HEK293 (cell line): Measurements from ENCODE around the gene CMC4.

ENCODE experiments used
- AEBP2 ChIP-seq: fragments of 450-650 bp; formaldehyde crosslinking; IDR thresholded peaks from 2 replicates; pipeline ENCODE4 v1.5.1; 2016; ENCODE audit warnings: missing biosample characterization, missing genetic modification characterization, borderline replicate concordance
- GLIS1 ChIP-seq: fragments of 450-650 bp; formaldehyde crosslinking; IDR thresholded peaks from 2 replicates; pipeline ENCODE4 v1.5.1; 2016; ENCODE audit warnings: missing biosample characterization, missing genetic modification characterization
- KLF17 ChIP-seq: fragments of 450-650 bp; formaldehyde crosslinking; IDR thresholded peaks from 2 replicates; pipeline ENCODE4 v1.5.1; 2016; ENCODE audit warnings: missing biosample characterization, missing genetic modification characterization
- MYNN ChIP-seq: fragments of 450-650 bp; formaldehyde crosslinking; IDR thresholded peaks from 2 replicates; pipeline ENCODE4 v1.5.1; 2016; ENCODE audit warnings: missing biosample characterization, missing genetic modification characterization, borderline replicate concordance
- MZF1 ChIP-seq: fragments of 450-650 bp; formaldehyde crosslinking; IDR thresholded peaks from 2 replicates; pipeline ENCODE4 v1.5.1; 2017; ENCODE audit warnings: missing biosample characterization, missing genetic modification characterization, borderline replicate concordance
- PBX3 ChIP-seq: sonication (generic); formaldehyde crosslinking; IDR thresholded peaks from 2 replicates; pipeline ENCODE4 v1.8.1; 2022; ENCODE audit warnings: mild to moderate bottlenecking, moderate library complexity, missing genetic modification reagents
- SCRT2 ChIP-seq: fragments of 450-650 bp; formaldehyde crosslinking; IDR thresholded peaks from 2 replicates; pipeline ENCODE4 v1.5.1; 2016; ENCODE audit warnings: missing biosample characterization, missing genetic modification characterization
- SP3 ChIP-seq: fragments of 450-650 bp; formaldehyde crosslinking; IDR thresholded peaks from 2 replicates; pipeline ENCODE4 v1.5.1; 2016; ENCODE audit warnings: missing biosample characterization, missing genetic modification characterization
- TCF7L2 ChIP-seq: IDR thresholded peaks from 2 replicates; pipeline ENCODE4 v1.6.1; 2011; ENCODE audit warnings: low read depth, mild to moderate bottlenecking, inconsistent platforms, low read length, moderate library complexity, borderline replicate concordance
- ZBTB20 ChIP-seq: fragments of 450-650 bp; formaldehyde crosslinking; IDR thresholded peaks from 2 replicates; pipeline ENCODE4 v1.5.1; 2016; ENCODE audit warnings: missing biosample characterization, missing genetic modification characterization
- ZBTB21 ChIP-seq: fragments of 450-650 bp; formaldehyde crosslinking; IDR thresholded peaks from 2 replicates; pipeline ENCODE4 v1.5.1; 2017; ENCODE audit warnings: missing biosample characterization, missing genetic modification characterization
- ZBTB8A ChIP-seq: fragments of 450-650 bp; formaldehyde crosslinking; IDR thresholded peaks from 2 replicates; pipeline ENCODE4 v1.5.1; 2016; ENCODE audit warnings: missing biosample characterization, missing genetic modification characterization
- ZFP3 ChIP-seq: fragments of 450-650 bp; formaldehyde crosslinking; IDR thresholded peaks from 2 replicates; pipeline ENCODE4 v1.5.1; 2016; ENCODE audit warnings: low read depth, missing biosample characterization, missing genetic modification characterization
- ZNF114 ChIP-seq: fragments of 450-650 bp; formaldehyde crosslinking; IDR thresholded peaks from 2 replicates; pipeline ENCODE4 v1.5.0; 2017; ENCODE audit warnings: missing biosample characterization, missing genetic modification characterization
- ZNF184 ChIP-seq: fragments of 450-650 bp; IDR thresholded peaks from 2 replicates; pipeline ENCODE4 v1.5.1; 2018; ENCODE audit warnings: missing biosample characterization, mild to moderate bottlenecking, missing genetic modification characterization
- ZNF2 ChIP-seq: fragments of 450-650 bp; formaldehyde crosslinking; IDR thresholded peaks from 2 replicates; pipeline ENCODE4 v1.5.1; 2016; ENCODE audit warnings: missing biosample characterization, missing genetic modification characterization
- ZNF214 ChIP-seq: fragments of 450-650 bp; formaldehyde crosslinking; IDR thresholded peaks from 2 replicates; pipeline ENCODE4 v1.5.1; 2017; ENCODE audit warnings: missing biosample characterization, mild to moderate bottlenecking, missing genetic modification characterization, borderline replicate concordance
- ZNF223 ChIP-seq: fragments of 450-650 bp; formaldehyde crosslinking; IDR thresholded peaks from 2 replicates; pipeline ENCODE4 v1.5.1; 2016; ENCODE audit warnings: missing biosample characterization, missing genetic modification characterization
- ZNF23 ChIP-seq: fragments of 450-650 bp; formaldehyde crosslinking; IDR thresholded peaks from 2 replicates; pipeline ENCODE4 v1.5.1; 2016; ENCODE audit warnings: missing biosample characterization, missing genetic modification characterization, borderline replicate concordance
- ZNF248 ChIP-seq: fragments of 450-650 bp; formaldehyde crosslinking; IDR thresholded peaks from 2 replicates; pipeline ENCODE4 v1.5.1; 2017; ENCODE audit warnings: missing biosample characterization, missing genetic modification characterization
- ZNF311 ChIP-seq: fragments of 450-650 bp; formaldehyde crosslinking; IDR thresholded peaks from 2 replicates; pipeline ENCODE4 v1.5.1; 2017; ENCODE audit warnings: missing biosample characterization, missing genetic modification characterization, borderline replicate concordance
- ZNF354C ChIP-seq: fragments of 450-650 bp; formaldehyde crosslinking; IDR thresholded peaks from 2 replicates; pipeline ENCODE4 v1.5.1; 2016; ENCODE audit warnings: missing biosample characterization, missing genetic modification characterization, low read depth, borderline replicate concordance
- ZNF433 ChIP-seq: fragments of 450-650 bp; formaldehyde crosslinking; IDR thresholded peaks from 2 replicates; pipeline ENCODE4 v1.5.1; 2016; ENCODE audit warnings: missing biosample characterization, missing genetic modification characterization, low read depth
- ZNF530 ChIP-seq: fragments of 450-650 bp; formaldehyde crosslinking; IDR thresholded peaks from 2 replicates; pipeline ENCODE4 v1.5.1; 2016; ENCODE audit warnings: low read depth, missing biosample characterization, missing genetic modification characterization
- ZNF585B ChIP-seq: fragments of 450-650 bp; formaldehyde crosslinking; IDR thresholded peaks from 2 replicates; pipeline ENCODE4 v1.5.1; 2016; ENCODE audit warnings: missing biosample characterization, missing genetic modification characterization
- ZNF596 ChIP-seq: fragments of 450-650 bp; IDR thresholded peaks from 2 replicates; pipeline ENCODE4 v1.5.0; 2018; ENCODE audit warnings: missing biosample characterization, mild to moderate bottlenecking, missing genetic modification characterization, moderate library complexity
- ZNF600 ChIP-seq: fragments of 450-650 bp; formaldehyde crosslinking; IDR thresholded peaks from 2 replicates; pipeline ENCODE4 v1.5.1; 2016; ENCODE audit warnings: missing biosample characterization, missing genetic modification characterization
- ZNF610 ChIP-seq: fragments of 450-650 bp; formaldehyde crosslinking; IDR thresholded peaks from 2 replicates; pipeline ENCODE4 v1.5.1; 2016; ENCODE audit warnings: missing biosample characterization, missing genetic modification characterization, borderline replicate concordance
- ZNF623 ChIP-seq: fragments of 450-650 bp; formaldehyde crosslinking; IDR thresholded peaks from 2 replicates; pipeline ENCODE4 v1.5.1; 2016; ENCODE audit warnings: missing biosample characterization, missing genetic modification characterization
- ZNF626 ChIP-seq: fragments of 450-650 bp; sonication (Bioruptor Pico); formaldehyde crosslinking; IDR thresholded peaks from 2 replicates; pipeline ENCODE4 v1.5.1; 2018; ENCODE audit warnings: missing biosample characterization, missing genetic modification characterization, inconsistent platforms
- ZNF629 ChIP-seq: fragments of 450-650 bp; formaldehyde crosslinking; IDR thresholded peaks from 2 replicates; pipeline ENCODE4 v1.5.1; 2017; ENCODE audit warnings: missing biosample characterization, missing genetic modification characterization
- ZNF654 ChIP-seq: fragments of 450-650 bp; formaldehyde crosslinking; IDR thresholded peaks from 2 replicates; pipeline ENCODE4 v1.5.1; 2016; ENCODE audit warnings: low read depth, missing biosample characterization, missing genetic modification characterization
- ZNF658 ChIP-seq: fragments of 450-650 bp; formaldehyde crosslinking; IDR thresholded peaks from 2 replicates; pipeline ENCODE4; 2016; ENCODE audit warnings: missing biosample characterization, missing genetic modification characterization
- ZNF692 ChIP-seq: fragments of 450-650 bp; formaldehyde crosslinking; IDR thresholded peaks from 2 replicates; pipeline ENCODE4 v1.5.1; 2016; ENCODE audit warnings: missing biosample characterization, missing genetic modification characterization
- ZNF830 ChIP-seq: fragments of 450-650 bp; IDR thresholded peaks from 2 replicates; pipeline ENCODE4 v1.5.0; 2018; ENCODE audit warnings: missing biosample characterization, missing genetic modification characterization, low read depth, mild to moderate bottlenecking, moderate library complexity
- ZSCAN16 ChIP-seq: fragments of 450-650 bp; formaldehyde crosslinking; IDR thresholded peaks from 2 replicates; pipeline ENCODE4 v1.5.1; 2016; ENCODE audit warnings: missing biosample characterization, missing genetic modification characterization
- ZXDB ChIP-seq: fragments of 450-650 bp; formaldehyde crosslinking; IDR thresholded peaks from 2 replicates; pipeline ENCODE4 v1.5.1; 2016; ENCODE audit warnings: missing biosample characterization, missing genetic modification characterization

CMC4 gene

GRCh38 chrX:155056877-155057792 lies 13.8 kb downstream of the CMC4 start (continued):
- TF ChIP-seq ZNF626 (tag by site-specific recombination), result no peak
- no peak for TF ChIP-seq MZF1 (tag by site-specific recombination)
- TF ChIP-seq ZNF223 (tag by site-specific recombination), result no peak
- TF ChIP-seq ZNF629, result no peak
- TF ChIP-seq ZNF2 (tag by site-specific recombination), result peak; percentile 55; the same call in 1 of the 2 replicates
- TF ChIP-seq GLIS1, result no peak
- peak; percentile 87 for TF ChIP-seq ZNF654 (tag by site-specific recombination)
- no peak for TF ChIP-seq TCF7L2
- no peak for TF ChIP-seq ZFP3 (tag by site-specific recombination)
- no peak for TF ChIP-seq ZNF658 (tag by site-specific recombination)
- TF ChIP-seq MYNN (tag by site-specific recombination), result no peak
- no peak for TF ChIP-seq ZNF248
- no peak for TF ChIP-seq SCRT2
- no peak for TF ChIP-seq ZNF433 (tag by site-specific recombination)
- no peak for TF ChIP-seq ZNF184 (tag by site-specific recombination)
- no peak for TF ChIP-seq ZNF830 (tag by site-specific recombination)
- TF ChIP-seq ZBTB21 (tag by site-specific recombination), result no peak
- no peak for TF ChIP-seq ZNF114
- no peak for TF ChIP-seq ZNF585B (tag by site-specific recombination)
- TF ChIP-seq ZNF23 (tag by site-specific recombination), result no peak
- TF ChIP-seq SP3 (tag by site-specific recombination), result no peak
- TF ChIP-seq ZNF530 (tag by site-specific recombination), result no peak
- no peak for TF ChIP-seq ZNF214
- no peak for TF ChIP-seq ZNF311
- no peak for TF ChIP-seq ZNF692 (tag by site-specific recombination)
- no peak for TF ChIP-seq ZNF610 (tag by site-specific recombination)
- no peak for TF ChIP-seq KLF17 (tag by site-specific recombination)
- TF ChIP-seq ZSCAN16 (tag by site-specific recombination), result no peak
- TF ChIP-seq ZNF600 (tag by site-specific recombination), result peak; percentile 78
- no peak for TF ChIP-seq ZNF596 (tag by site-specific recombination)
- no peak for TF ChIP-seq AEBP2
- TF ChIP-seq ZNF354C, result no peak
- TF ChIP-seq ZXDB (tag by site-specific recombination), result no peak
- no peak for TF ChIP-seq PBX3
- no peak for TF ChIP-seq ZNF623 (tag by site-specific recombination)
- no peak for TF ChIP-seq ZBTB20
- TF ChIP-seq ZBTB8A (tag by site-specific recombination), result no peak
